Heart left ventricle (tissue), 16 donors: ENCODE results near the gene PEAK1. TPM values are rescaled to one million over a fixed set of nuclear protein-coding genes. Genes with fewer than 3 reads are reported as not detected.

ENCODE experiments used
- ATAC-seq, 4 donors: fragments of 200-7000 bp; cut with Tn5 transposase; one replicate each; pipeline ENCODE4 v1.9.1; 2020 to 2022; ENCODE audit warnings: moderate library complexity in 4 of 4, mild to moderate bottlenecking in 3 of 4, moderate number of reproducible peaks in 1 of 4
- DNase-seq, 5 donors: peaks; one replicate each; pipeline ENCODE4 v3.0.0-alpha.2; 2020
- H3K27ac ChIP-seq, 12 donors: fragments of 200-600 bp; sonication (generic) in 4 of 12; one replicate each; pipeline versions ENCODE4 v1.5.0 to v1.8.0; 2016 to 2022; ENCODE audit warnings: mild to moderate bottlenecking in 2 of 12
- H3K27me3 ChIP-seq, 9 donors: fragments of 200-600 bp; sonication (generic) in 2 of 9; one replicate each; pipeline versions ENCODE4 v1.5.1 to v1.8.0; 2016 to 2022; ENCODE audit warnings: mild to moderate bottlenecking in 3 of 9
- H3K36me3 ChIP-seq, 9 donors: fragments of 200-600 bp; sonication (generic) in 2 of 9; one replicate each; pipeline versions ENCODE4 v1.5.0 to v1.8.0; 2018 to 2022; ENCODE audit warnings: mild to moderate bottlenecking in 2 of 9
- H3K4me1 ChIP-seq, 12 donors: fragments of 200-600 bp; sonication (generic) in 4 of 12; one replicate each; pipeline versions ENCODE4 v1.5.0 to v1.8.0; 2016 to 2022; ENCODE audit warnings: mild to moderate bottlenecking in 3 of 12
- H3K4me3 ChIP-seq, 12 donors: fragments of 200-600 bp; sonication (generic) in 4 of 12; one replicate each; pipeline versions ENCODE4 v1.5.0 to v1.8.0; 2017 to 2022; ENCODE audit warnings: mild to moderate bottlenecking in 9 of 12, moderate library complexity in 4 of 12
- H3K9me3 ChIP-seq, 12 donors: fragments of 200-600 bp; sonication (generic) in 4 of 12; one replicate each; pipeline versions ENCODE4 v1.5.0 to v1.8.0; 2016 to 2022; ENCODE audit warnings: mild to moderate bottlenecking in 1 of 12
- CTCF ChIP-seq, 12 donors: fragments of 200-600 bp; sonication (generic) in 4 of 12; IDR thresholded peaks; one replicate each; pipeline versions ENCODE4 v1.5.0 to v1.8.0; 2018 to 2022; ENCODE audit warnings: antibody characterized with exemption in 12 of 12, mild to moderate bottlenecking in 5 of 12
- POLR2A ChIP-seq, 2 donors: fragments of 450-650 bp; IDR thresholded peaks; one replicate each; pipeline ENCODE4 v1.6.1; 2017; ENCODE audit warnings: antibody characterized with exemption in 2 of 2, mild to moderate bottlenecking in 2 of 2, moderate library complexity in 2 of 2
- WGBS, 4 donors: extraction: QIAGEN DNeasy Blood & Tissue Kit in 2 of 4; methylation state at CpG; one replicate each; pipeline versions ENCODE4 v1.1.5 to v1.1.7; 2013 to 2018; 5-methylcytosine and 5-hydroxymethylcytosine counted together
- intact Hi-C, 10 donors: fragments of 100-400 bp; cut with DNase I; formaldehyde crosslinking; loops; one replicate each; pipeline versions ENCODE4 v1.11.1 to v1.14.2; 2022
- polyA plus RNA-seq, 2 donors: library from polyadenylated mRNA; stranded (reverse); fragments of 200-250 nt; gene quantifications; one replicate each; pipeline ENCODE4 v1.2.3, GENCODE V29; 2013
- total RNA-seq, 9 donors: library from RNA; depleted of rRNA in 2 of 9; stranded (reverse); fragments of >200 nt in 2 of 9; fragmentation: NEBNext Ultra II Directional in 3 of 9; extraction: Animal tissue kit (Norgen Biotek cat#: 25700) in 3 of 9; gene quantifications; one replicate each; pipeline versions ENCODE4 v1.1.0 to v1.2.4, GENCODE V29; 2016 to 2023
- donor health status: ischemic (EF 13 %, LVEDD 7.1; RV severe dilation, severe dysfunction).
- donor health status: healthy with polysubstance abuse.
- donor health status: DM: no; HTN: yes; CAD: no.
- donor health status: DM: no; HTN: no; CAD: no.
- donor health status: ischemic (EF 25% LVEDD 6.9; RV normal size, moderate dysfunction).
- donor health status: ischemic (EF 25% LVEDD 5.7; RV mildly dilated, moderate dysfunction).
- donor health status: healthy.
- donor health status: DM: yes; HTN: yes; CAD: no.
- donor health status: ischemic (EF 35%, LVEDD 5.7; RV mildly dilated, moderate dysfunction).
- donor health status: nonischemic (EF 11% LVEDD 7.7; RV severe dilation, severe dysfunction).
- donor health status: DM: yes; HTN: yes; CAD: no.
- donor health status: PGD.
- donor health status: ischemic (EF 29% LVEDD 5.4; RV normal size, mild dysfunction).
- donor health status: nonischemic (EF 23%, LVEDD 6.1; RV moderate dilation, normal function).

PEAK1 gene
- total and polyA plus RNA-seq, 11 donors = 12.8 to 139 (median 86.3) TPM

GRCh38 chr15:77219841-77220240, 200.1 kb downstream of the PEAK1 start:
- TF ChIP-seq CTCF (IDR thresholded peaks at IDR 0.05) (no peak), POLR2A (IDR thresholded peaks at IDR 0.05) (no peak)
- H3K9me3 ChIP-seq = no peaks in the 10 kb centered on the region
- intact Hi-C loops = loop anchor here in 2 of 10 donors (2.0 to 10.0 kb wide), 2 partner anchors 15 to 195 kb away; no protein-coding TSS in a partner anchor
- DNase-seq = no peak
- ATAC-seq = no peak
- no peak overlapping the region for H3K4me3 ChIP-seq
- no peaks in the 10 kb centered on the region for H3K27me3 ChIP-seq
- H3K27ac ChIP-seq = no peak overlapping the region
- H3K36me3 ChIP-seq = peaks cover 0 to 15% (median 0%) of the 10 kb centered on the region in 9 donors
- H3K4me1 ChIP-seq = peaks cover 0 to 33% (median 9%) of the 10 kb centered on the region in 12 donors
- WGBS, 4 donors = 85 to 94% (median 91%) methylated on average over 1 of the region's 1 CpG

- TF ChIP-seq CTCF (IDR thresholded peaks at IDR 0.05) (no peak), POLR2A (IDR thresholded peaks at IDR 0.05) (no peak)
- intact Hi-C loops = loop anchor here in 1 of 10 donors (10.0 kb wide), 1 partner anchor 206 kb away; no protein-coding TSS in a partner anchor
- peak overlapping the region in 1 of 12 donors; percentile 10 for H3K27ac ChIP-seq
- no peaks in the 10 kb centered on the region for H3K4me1 ChIP-seq
- H3K4me3 ChIP-seq = no peak overlapping the region
- no peak for ATAC-seq
- WGBS, 4 donors = 94 to 98% (median 96%) methylated on average over 2 of the region's 2 CpGs
- H3K36me3 ChIP-seq = peaks cover 0 to 33% (median 0%) of the 10 kb centered on the region in 9 donors
- H3K27me3 ChIP-seq = no peaks in the 10 kb centered on the region
- DNase-seq = no peak
- peaks cover 0 to 6% (median 0%) of the 10 kb centered on the region in 12 donors for H3K9me3 ChIP-seq
These were observed 210.7 kb downstream of the PEAK1 start for GRCh38 chr15:77209221-77209620.

- ATAC-seq (no peak), DNase-seq (no peak)
- H3K4me1 ChIP-seq = no peaks in the 10 kb centered on the region
- H3K9me3 ChIP-seq = peaks cover 0 to 6% (median 0%) of the 10 kb centered on the region in 12 donors
- H3K36me3 ChIP-seq = peaks cover 0 to 28% (median 0%) of the 10 kb centered on the region in 9 donors
- TF ChIP-seq POLR2A (IDR thresholded peaks at IDR 0.05) (no peak), CTCF (IDR thresholded peaks at IDR 0.05) (no peak)
- no peaks in the 10 kb centered on the region for H3K27me3 ChIP-seq
- WGBS, 4 donors = 71 to 78% (median 74%) methylated on average over 3 of the region's 3 CpGs
- H3K27ac ChIP-seq = peak overlapping the region in 1 of 12 donors; percentile 10
- intact Hi-C loops = loop anchor here in 1 of 10 donors (10.0 kb wide), 1 partner anchor 207 kb away; no protein-coding TSS in a partner anchor
- no peak overlapping the region for H3K4me3 ChIP-seq
These were observed 211.7 kb downstream of the PEAK1 start for GRCh38 chr15:77208241-77208640.

GRCh38 chr15:77201665-77202064, 218.2 kb downstream of the PEAK1 start:
- H3K36me3 ChIP-seq = peaks cover 0 to 24% (median 16%) of the 10 kb centered on the region in 9 donors
- DNase-seq (no peak), ATAC-seq (no peak)
- no peaks in the 10 kb centered on the region for H3K4me1 ChIP-seq
- H3K4me3 ChIP-seq = no peak overlapping the region
- H3K27ac ChIP-seq = no peak overlapping the region
- no peak for TF ChIP-seq CTCF (IDR thresholded peaks at IDR 0.05)
- no peak for TF ChIP-seq POLR2A (IDR thresholded peaks at IDR 0.05)
- H3K27me3 ChIP-seq = no peaks in the 10 kb centered on the region
- H3K9me3 ChIP-seq = peaks cover 0 to 15% (median 4%) of the 10 kb centered on the region in 12 donors
- intact Hi-C loops = loop anchor here in 1 of 10 donors (10.0 kb wide), 1 partner anchor 213 kb away; no protein-coding TSS in a partner anchor
